Measurements from ENCODE around the gene FBRS.

GRCh38 chr16:30641378-30641982 is 16.8 kb upstream of the FBRS start:
- TF ChIP-seq YY1 (IDR thresholded peaks at IDR 0.05; ENCODE audit: insufficient read depth, insufficient read length) (no peak), ZNF274 (IDR thresholded peaks at IDR 0.05; ENCODE audit: low read depth, low read length) (no peak), SUZ12 (IDR thresholded peaks at IDR 0.05; ENCODE audit: extremely low read depth, insufficient read depth, insufficient read length) (no peak)
